ENCODE data around the gene ICOSLG. TPM values are rescaled to one million over a fixed set of nuclear protein-coding genes. Genes with fewer than 3 reads are reported as not detected.
"Not testable (repeated sequence)": the region's sequence is repeated elsewhere in the genome, so short reads cannot be mapped to it uniquely, and the experiment has no call there.

ICOSLG gene
- total RNA-seq, 1 donor from 2014 or later = 8.6 TPM

- no peak for DNase-seq (ENCODE audit: low spot score)
Observed at GRCh38 chr21:44263768-44264167, 23.0 kb upstream of the ICOSLG start.

- no peak for DNase-seq (ENCODE audit: low spot score)
Observed at GRCh38 chr21:44263221-44263760, 22.5 kb upstream of the ICOSLG start.

GRCh38 chr21:44262338-44263056 lies 21.8 kb upstream of the ICOSLG start:
- no peak for DNase-seq (ENCODE audit: low spot score)

GRCh38 chr21:44261675-44262295 lies 21.0 kb upstream of the ICOSLG start, which contains the start of gene DNMT3L:
DNMT3L (minus strand) TSS chr21:44261897; CDS start chr21:44261259, 638 bp downstream.
- DNase-seq (ENCODE audit: low spot score) = no peak

- no peak for DNase-seq (ENCODE audit: low spot score)
Observed at GRCh38 chr21:44260791-44261631, 20.3 kb upstream of the ICOSLG start.

- no peak for DNase-seq (ENCODE audit: low spot score)
Observed at GRCh38 chr21:44260066-44260465, 19.3 kb upstream of the ICOSLG start.

- no peak for DNase-seq (ENCODE audit: low spot score)
Observed at GRCh38 chr21:44259082-44259705, 18.5 kb upstream of the ICOSLG start.

GRCh38 chr21:44258056-44258725 lies 17.4 kb upstream of the ICOSLG start:
- no peak for DNase-seq (ENCODE audit: low spot score)

- no peak for DNase-seq (ENCODE audit: low spot score)
Observed at GRCh38 chr21:44255511-44255981, 14.8 kb upstream of the ICOSLG start.

- no peak for DNase-seq (ENCODE audit: low spot score)
Observed at GRCh38 chr21:44253832-44254710, 13.3 kb upstream of the ICOSLG start.

GRCh38 chr21:44249204-44250037 lies 8.7 kb upstream of the ICOSLG start:
- DNase-seq (ENCODE audit: low spot score) = not testable (repeated sequence)

GRCh38 chr21:44247904-44248303 lies 7.2 kb upstream of the ICOSLG start:
- DNase-seq (ENCODE audit: low spot score) = not testable (repeated sequence)

GRCh38 chr21:44243980-44244379 lies 3.2 kb upstream of the ICOSLG start:
- not testable (repeated sequence) for DNase-seq (ENCODE audit: low spot score)

GRCh38 chr21:44241281-44241680 lies 538 bp upstream of the ICOSLG start:
- not testable (repeated sequence) for DNase-seq (ENCODE audit: low spot score)

- DNase-seq (ENCODE audit: low spot score) = not testable (repeated sequence)
Observed at GRCh38 chr21:44240353-44240752, 390 bp downstream of the ICOSLG start.

- not testable (repeated sequence) for DNase-seq (ENCODE audit: low spot score)
Observed at GRCh38 chr21:44229561-44229960, 11.2 kb downstream of the ICOSLG start.

GRCh38 chr21:44228109-44228508 lies 12.6 kb downstream of the ICOSLG start:
- not testable (repeated sequence) for DNase-seq (ENCODE audit: low spot score)

GRCh38 chr21:44227614-44228013 lies 13.1 kb downstream of the ICOSLG start:
- DNase-seq (ENCODE audit: low spot score) = not testable (repeated sequence)

GRCh38 chr21:44225605-44226004 lies 15.1 kb downstream of the ICOSLG start:
- DNase-seq (ENCODE audit: low spot score) = not testable (repeated sequence)

Measured in mucosa of gallbladder (tissue), 1 donor.